DMS153 (cell line): ENCODE measurements around the gene ALOX12.

Source experiments
- DNase-seq: peaks from one replicate; lab custom pipeline; 2025; lab: John Stamatoyannopoulos, UW

ALOX12 gene

DNA sequence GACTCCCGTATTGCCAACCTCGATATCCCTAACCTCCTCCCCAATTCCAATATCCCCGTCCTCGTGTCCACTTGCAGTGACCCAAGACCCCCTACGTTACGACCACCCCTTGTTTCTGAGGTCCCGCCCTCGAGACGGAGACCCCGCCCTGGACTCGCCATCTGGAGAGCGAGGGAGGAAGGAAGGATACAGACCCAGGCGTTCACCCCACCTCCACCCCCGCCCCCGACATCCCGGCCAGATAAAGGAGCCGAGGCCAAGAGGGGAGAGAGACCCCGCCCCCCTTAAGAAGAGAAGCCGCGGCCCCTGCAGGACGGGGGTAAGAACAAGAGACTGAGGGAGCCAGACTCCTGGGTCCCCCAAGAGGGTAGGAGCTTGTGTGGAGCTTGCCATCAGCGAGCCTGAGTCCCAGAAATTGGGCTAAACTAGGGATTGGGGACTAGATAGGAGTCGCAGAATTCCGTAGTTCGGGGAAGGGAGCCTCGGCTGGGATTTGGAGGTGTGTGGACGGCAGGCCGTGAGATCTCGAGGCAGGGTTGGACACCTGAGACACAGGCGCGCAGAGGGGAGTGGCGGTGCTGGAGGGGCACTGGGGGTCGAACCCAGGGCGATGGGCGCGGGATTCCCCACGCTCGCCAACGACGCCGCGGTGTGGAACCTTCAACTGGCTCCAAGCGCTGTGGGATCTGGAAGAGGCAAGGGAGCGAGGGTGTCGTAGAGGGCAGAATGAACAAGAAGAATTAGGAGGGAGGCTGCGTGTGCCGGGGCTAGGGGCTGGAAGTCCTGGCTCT, 27.1 kb downstream of the ALOX12 start, which contains the start of gene BCL6B:
Gene BCL6B, plus strand, starts transcription at position 270 of the 791 bp plus-strand sequence. CDS start 622 bp downstream, outside the sequence.
- no peak for DNase-seq

DNA sequence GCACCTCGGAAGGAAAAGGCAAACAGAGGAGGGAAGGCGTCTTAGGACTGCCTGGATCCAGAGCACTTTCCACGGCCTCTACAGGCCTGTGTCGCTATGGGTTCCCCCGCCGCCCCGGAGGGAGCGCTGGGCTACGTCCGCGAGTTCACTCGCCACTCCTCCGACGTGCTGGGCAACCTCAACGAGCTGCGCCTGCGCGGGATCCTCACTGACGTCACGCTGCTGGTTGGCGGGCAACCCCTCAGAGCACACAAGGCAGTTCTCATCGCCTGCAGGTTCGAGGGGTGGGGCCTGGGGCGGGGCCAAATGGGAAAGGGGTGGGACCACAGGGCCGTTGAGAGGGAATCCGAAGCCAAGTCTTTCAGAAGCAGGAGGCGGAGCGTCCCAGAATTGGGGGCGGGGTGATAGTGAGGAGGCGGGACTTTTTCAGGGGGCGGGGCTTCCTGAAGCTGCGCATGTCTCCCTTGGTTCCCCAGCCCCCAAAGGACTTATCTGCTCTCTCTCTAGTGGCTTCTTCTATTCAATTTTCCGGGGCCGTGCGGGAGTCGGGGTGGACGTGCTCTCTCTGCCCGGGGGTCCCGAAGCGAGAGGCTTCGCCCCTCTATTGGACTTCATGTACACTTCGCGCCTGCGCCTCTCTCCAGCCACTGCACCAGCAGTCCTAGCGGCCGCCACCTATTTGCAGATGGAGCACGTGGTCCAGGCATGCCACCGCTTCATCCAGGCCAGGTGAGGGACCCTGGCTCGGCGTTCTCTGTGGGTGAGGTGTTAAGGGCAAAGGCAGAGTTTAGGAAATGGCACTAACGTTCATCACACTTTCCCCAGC, 27.9 kb downstream of the ALOX12 start:
- peak; percentile 87 for DNase-seq

DNA sequence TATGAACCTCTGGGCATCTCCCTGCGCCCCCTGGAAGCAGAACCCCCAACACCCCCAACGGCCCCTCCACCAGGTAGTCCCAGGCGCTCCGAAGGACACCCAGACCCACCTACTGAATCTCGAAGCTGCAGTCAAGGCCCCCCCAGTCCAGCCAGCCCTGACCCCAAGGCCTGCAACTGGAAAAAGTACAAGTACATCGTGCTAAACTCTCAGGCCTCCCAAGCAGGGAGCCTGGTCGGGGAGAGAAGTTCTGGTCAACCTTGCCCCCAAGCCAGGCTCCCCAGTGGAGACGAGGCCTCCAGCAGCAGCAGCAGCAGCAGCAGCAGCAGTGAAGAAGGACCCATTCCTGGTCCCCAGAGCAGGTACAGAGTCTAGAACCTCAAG, 28.5 kb downstream of the ALOX12 start:
- DNase-seq = no peak

DNA sequence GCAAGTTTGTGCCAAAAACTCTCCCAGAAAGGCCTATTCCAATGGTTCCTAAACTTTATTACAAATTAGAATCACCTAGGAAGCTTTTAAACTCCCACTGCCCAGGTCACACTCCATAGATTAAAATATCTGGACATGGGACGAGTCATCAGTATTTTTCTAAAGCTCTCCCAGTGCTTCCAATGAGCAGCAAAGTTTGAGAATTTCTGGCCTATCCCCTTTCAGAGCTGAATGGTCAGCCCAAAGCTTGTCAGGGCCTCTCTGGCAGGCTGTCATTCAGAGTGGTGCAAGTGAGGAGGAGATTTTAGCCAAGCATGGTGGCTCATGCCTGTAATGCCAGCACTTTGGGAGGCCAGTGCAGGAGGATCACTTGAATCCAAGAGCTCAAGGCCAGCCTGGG, 29.4 kb downstream of the ALOX12 start:
- DNase-seq = no peak

DNA sequence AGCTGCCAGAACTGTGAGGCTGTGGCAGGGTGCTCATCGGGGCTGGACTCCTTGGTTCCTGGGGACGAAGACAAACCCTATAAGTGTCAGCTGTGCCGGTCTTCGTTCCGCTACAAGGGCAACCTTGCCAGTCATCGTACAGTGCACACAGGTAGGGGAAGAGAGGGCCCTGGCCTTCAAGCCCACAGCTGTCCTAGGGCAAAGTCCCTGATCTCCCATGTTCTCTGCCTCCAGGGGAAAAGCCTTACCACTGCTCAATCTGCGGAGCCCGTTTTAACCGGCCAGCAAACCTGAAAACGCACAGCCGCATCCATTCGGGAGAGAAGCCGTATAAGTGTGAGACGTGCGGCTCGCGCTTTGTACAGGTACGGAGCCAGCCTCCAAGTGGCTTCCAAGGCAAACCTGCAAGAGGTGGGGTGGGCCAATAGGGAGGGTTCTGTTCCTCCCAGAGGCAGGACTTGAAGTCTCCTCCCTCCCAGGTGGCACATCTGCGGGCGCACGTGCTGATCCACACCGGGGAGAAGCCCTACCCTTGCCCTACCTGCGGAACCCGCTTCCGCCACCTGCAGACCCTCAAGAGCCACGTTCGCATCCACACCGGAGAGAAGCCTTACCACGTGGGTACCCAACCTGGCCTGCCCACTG, 30.7 kb downstream of the ALOX12 start:
- no peak for DNase-seq

DNA sequence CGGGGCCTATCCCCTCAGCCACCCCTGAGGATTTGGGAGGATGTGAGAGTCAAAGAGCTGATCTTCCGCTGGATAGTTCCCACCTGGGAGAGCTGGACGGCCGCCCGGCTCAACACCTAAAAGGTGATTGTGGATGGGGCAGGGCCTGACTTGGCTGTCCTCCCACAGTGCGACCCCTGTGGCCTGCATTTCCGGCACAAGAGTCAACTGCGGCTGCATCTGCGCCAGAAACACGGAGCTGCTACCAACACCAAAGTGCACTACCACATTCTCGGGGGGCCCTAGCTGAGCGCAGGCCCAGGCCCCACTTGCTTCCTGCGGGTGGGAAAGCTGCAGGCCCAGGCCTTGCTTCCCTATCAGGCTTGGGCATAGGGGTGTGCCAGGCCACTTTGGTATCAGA, 31.5 kb downstream of the ALOX12 start:
- no peak for DNase-seq

DNA sequence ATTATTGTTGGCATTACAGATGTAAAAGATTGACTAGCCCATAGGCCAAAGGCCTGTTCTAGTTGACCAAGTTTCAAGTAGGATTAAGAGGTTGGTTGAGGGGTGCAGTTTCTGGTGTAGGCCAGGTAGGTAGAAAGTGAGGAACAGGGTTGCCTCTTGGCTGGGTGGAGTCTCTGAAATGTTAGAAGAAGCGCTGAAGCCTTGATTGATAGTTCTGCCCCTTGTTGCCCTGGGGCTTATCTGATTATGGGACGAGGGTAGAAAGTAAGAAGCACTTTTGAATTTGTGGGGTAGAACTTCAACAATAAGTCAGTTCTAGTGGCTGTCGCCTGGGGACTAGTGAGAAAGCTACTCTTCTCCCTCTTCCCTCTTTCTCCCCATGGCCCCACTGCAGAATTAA, 33.2 kb downstream of the ALOX12 start:
- no peak for DNase-seq

DNA sequence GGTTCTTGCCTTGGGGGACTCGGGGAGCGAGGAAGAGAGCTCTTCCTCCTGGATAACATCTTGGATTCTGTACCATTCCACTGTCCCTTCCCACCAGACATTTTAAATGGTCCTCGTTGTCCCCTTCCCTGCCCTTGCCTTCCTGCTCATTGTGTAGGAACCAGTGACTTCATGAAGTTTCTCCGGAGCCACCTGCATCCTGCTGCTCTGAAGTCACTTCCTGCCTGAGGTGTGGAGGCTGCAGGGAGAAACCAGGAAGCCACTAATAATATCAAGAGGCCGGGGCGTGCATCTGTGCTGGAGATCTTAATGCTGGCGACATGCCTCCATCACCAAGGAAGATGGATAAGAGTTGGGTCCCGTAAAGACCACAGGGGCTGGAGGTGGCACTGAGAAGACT, 33.8 kb downstream of the ALOX12 start:
- DNase-seq = no peak

- no peak for DNase-seq
Observed at GRCh38 chr17:7034955-7035590, 39.2 kb downstream of the ALOX12 start.

DNA sequence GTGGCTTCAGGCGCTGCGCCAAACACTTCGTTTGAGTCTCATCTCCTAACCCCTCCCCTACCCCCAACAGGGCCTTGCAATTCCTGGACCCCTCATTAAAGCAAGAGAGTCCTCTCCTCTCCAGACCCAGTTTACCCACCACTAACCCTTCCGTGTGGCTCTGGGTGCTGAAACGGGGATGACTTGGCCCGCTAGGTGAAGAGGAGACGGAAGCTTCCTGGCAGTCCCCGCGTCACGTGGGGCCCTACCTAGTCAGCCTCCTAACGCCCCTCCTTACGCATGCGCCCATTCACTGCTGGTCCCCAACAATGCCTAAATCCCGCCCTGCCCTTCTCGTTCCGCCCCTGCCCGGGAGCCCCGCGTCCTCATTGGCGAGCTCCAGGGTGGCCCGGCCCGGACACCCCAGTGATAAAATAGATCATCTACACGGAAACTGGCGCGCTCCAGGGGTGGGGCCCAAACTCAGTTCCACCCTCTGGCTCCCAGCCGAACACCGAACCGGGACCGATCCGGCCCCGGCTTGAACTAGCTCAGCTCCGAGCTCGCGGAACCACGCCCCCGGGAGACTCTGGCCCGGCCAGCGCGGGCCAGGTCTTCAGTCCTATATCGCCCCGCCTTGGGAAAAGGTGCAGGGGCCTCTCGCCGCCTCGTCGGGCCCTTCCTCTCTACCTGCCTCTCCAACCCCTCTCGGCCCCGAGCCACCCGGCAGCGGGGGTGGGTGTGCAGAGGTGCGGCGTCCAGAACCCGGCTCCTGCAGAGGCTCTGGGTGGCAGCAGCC, 39.9 kb downstream of the ALOX12 start, which contains the start of gene SLC16A13:
Gene SLC16A13, plus strand, starts transcription at position 425 of the 778 bp plus-strand sequence. CDS start 368 bp downstream, outside the sequence.
- peak; percentile 90 for DNase-seq

- DNase-seq = no peak
Observed at GRCh38 chr17:7038025-7038862, 42.4 kb downstream of the ALOX12 start.

DNA sequence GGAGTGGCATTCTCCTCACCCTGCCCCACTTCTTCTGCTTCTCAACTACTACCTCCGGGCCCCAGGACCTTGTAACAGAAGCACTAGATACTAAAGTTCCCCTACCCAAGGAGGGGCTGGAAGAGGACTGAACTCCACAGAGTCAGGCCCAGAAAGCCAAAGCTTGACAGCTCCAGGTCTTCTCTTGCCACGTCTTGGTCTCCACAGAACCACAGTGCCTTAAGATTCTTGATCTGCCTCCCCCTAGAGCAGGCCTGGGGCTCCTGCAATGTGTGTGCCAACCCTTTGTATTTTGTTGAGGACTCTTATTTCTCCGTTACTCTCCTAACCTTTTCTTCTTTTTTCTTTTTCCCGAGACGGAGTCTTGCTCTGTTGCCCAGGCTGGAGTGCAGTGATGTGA, 44.0 kb downstream of the ALOX12 start:
- no peak for DNase-seq

DNA sequence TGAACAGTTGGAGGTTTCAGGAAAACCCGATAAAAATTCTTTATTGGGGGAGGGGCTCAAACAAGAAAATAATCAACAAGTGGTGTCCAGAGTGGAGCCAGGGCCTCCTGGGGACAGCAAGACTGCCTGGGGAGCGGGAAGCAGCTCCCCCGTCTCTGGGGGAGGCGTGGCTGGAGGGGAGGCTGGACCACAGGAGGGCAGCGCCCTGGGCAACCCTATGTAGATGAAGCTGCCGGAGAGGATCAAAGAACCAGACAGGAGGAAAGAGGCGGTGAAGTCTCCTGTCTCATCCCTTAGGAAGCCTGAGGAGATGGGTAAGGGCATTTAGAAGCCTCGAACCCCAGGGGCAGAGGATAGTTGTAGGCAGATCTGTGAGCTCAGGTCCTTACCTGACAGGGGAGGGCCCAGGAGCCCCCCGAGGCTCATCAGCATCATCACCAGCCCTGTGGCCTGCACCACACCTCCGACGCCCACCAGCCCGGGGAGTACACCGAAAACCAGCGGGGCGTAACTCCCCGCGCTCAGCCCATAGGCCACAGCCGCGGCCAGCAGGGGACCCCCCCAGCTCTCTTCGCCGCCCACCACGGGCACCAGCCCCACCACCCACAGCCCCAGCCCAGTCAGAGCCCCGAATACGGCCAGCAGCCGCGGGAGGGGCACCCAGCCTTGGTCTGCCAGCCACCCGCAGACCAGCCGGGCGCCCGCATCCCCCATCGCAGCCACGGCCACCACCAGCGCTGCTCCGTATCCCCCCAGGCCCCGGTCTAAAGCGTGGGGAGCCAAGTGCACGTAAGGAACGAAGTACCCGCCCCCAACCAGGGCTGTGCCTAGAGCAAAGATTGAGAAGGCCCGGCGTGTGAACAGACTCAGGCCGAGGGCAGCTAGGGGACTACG, 46.0 kb downstream of the ALOX12 start:
- DNase-seq = no peak

DNA sequence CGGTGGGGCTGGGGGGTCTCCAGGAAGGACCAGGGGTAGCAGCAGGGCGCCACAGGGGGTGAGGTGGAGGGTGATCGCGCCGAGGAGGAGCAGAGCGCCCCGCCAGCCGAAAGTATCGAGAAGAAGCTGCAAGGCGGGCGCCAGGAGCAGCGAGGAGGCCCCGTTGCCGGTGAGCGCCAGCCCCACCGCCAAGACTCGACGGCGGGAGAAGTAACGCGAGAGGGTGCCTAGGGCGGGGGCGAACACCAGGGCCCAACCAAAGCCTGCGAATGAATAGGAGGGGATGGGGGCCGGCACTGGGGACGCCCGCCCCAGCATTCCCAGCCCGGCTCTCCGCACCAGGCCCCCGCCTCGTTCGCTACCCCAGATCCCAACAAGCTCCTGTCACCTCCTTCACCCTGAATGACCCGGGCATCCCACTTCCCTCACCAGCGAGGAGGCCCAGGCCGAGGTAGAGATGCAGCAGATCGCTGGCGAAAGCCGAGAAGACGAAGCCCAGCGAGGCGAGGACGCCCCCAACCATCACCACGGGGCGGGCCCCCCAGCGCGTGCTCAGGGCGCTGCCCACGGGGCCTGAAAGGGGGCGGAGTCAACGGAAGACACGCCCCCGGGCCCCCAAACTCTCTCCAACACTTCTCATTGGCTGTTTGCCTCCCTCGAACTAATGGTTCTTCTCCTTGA, 46.8 kb downstream of the ALOX12 start:
- DNase-seq = no peak

GRCh38 chr17:7043182-7043496, 47.3 kb downstream of the ALOX12 start:
- no peak for DNase-seq

GRCh38 chr17:7043497-7044198, 47.8 kb downstream of the ALOX12 start, which contains the start of gene SLC16A11:
SLC16A11 (minus strand) TSS chr17:7044092; CDS start chr17:7043513, 579 bp downstream.
- peak; percentile 77 for DNase-seq

DNA sequence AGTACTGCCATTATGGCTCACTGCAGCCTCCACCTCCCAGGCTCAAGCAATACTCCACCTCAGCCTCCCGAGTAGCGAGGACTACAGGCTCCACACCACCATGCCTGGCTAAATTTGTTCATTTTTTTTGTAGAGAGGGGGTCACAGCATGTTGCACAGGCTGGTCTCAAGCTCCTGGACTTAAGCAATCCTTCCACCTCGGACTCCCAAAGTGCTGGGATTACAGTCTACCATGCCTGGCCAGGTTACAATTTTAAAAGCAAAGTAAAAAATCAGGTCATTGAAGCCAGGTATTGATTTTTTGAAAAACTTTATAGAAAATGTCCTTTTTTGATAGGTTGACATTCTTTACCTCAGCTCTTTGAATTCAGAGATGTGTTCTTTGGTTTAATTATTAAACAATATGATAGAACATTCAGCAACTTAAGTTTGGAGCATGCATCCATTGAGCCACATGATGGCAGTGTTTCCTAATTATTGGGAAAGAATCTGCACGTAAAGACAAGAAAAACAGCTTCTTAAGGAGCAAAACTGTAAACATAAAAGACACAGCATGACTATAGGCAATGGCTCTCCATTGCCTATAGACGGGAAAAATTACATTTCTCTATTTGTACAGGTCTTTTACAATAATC, 49.8 kb downstream of the ALOX12 start:
- DNase-seq = peak; percentile 4
